Activated CD8-positive, alpha-beta memory T cell treated with anti-CD3 and anti-CD28 coated beads, Interleukin-2, amount 50 U/mL, for 4 hours (primary cell): Measurements from ENCODE around the gene MAP2.

Experiments
- DNase-seq: peaks from one replicate; pipeline ENCODE4 v3.0.0-alpha.2; 2020

MAP2 gene

DNA sequence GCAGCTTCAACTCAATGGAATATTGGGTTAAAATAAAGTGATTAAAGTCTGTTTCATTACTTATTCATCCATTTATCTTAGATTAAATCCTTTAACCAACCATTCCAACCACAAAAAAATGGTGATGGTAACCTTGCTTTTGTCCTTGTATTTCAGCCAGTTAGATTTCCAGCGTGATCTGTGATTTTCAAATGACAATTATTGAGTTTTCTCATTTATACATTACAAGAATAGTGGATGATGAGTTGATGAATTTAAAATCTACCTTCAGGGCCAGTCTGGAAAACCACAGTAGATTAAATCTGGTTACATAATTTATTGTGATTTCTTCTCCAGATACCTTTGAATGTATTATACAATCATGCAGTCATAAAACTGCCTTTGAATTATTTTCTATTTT, 318.1 kb downstream of the MAP2 start:
- DNase-seq: no peak

DNA sequence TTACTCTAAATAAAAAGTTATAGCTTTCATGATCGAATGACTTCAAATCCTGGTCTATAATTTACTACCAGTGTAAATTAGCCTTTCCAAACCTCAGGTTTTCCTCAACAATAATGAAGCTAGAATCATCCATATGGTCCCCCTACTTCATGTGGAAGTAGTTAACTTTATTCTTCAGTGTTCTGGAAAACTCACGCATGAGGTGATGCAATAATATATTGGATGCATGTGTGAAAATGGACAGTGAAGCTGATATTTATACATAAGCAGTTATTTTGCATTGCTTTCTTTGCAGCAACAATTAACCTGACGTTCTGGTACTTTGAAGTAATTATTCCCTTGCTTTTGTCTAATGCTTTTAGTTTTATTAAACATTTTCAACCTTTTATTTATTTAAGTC, 329.2 kb downstream of the MAP2 start:
- no peak for DNase-seq

DNA sequence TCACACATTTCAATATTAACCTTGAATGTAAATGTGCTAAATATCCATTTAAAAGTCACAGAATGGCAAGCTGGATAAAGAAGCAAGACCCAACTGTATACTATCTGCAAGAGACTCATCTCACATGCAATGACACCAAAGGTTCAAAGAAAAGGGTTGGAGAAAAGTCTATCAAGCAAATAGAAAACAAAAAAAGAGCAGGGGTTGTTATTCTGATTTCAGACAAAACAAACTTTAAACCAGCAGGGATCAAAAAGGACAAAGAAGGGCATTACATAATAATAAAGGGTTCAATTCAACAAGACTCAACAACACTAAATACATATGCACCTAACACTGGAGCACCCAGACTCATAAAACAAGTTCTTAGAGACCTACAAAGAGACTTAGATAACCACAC, 333.3 kb downstream of the MAP2 start:
- no peak for DNase-seq

DNA sequence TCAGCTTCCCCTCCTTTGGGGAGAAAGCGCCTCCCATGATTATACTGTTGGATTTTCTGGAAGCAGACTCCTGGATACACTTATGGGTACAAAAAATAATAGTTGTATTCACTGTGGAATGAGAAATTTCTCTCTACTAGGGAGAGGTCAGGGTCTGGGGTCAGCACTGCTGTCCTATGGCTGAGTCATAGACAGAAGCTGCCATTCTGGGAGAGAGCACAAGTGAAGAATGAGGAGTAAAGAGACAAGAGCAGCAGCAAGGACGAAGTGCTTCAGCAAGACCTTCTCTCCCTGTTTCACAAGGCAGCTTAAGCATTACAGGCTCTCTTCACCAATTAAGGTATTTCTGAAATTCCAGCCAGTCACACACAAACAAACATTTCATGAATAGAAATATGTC, 337.7 kb downstream of the MAP2 start:
- no peak for DNase-seq

DNA sequence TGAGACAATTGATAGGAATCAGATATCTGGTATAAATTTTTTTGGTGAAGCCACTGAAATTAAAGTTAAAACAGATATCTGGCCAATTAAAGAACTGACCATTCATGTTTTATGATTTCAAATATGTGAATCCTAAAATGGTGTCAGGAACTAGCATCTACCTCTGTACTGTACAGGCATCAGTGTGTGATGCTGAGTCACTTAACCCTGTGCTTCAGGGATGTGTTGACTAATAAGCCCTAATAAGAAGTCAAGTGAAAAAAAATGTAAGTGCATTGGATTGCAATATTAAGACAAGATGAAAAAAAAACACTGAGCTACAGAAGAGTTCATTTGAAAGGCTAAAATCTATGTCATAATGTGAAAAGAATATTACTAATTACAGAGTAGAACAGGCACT, 338.7 kb downstream of the MAP2 start:
- no peak for DNase-seq

DNA sequence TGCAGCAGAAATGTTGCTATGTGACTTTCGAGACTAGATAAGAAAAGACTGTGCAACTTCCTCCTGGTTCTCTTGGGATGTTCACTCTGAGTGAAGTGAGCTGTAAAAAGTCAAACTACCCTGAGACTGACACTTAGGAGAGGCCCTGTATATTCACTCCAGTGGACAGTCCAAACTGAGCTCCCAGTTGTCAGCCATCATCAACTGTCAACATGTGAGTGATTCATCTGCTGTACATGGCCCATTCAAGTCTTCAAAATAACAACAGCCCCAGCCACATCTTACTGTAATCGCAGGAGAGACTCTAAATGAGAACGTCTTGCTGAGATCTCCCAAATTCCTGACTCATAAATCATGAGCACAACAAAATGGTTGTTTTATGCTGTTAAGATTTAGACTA, 339.3 kb downstream of the MAP2 start:
- no peak for DNase-seq

DNA sequence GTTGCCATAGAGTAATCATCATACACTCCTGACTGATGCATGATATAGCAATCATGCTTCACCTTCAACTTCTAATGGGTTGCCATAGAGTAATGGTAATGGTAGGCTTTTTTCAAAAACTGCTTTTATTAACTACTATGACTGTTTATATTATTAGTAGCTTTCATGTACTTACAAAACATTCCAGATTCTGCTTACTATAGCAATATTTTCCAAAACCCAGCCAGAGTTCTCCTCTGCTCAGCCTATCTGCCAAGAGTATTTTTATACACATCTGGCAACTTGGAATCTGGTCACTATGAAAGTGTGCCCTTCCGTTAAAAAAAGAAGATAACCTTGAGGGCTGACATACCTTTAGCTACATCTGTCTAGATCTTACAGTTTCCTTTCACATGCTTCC, 342.8 kb downstream of the MAP2 start:
- DNase-seq: no peak

DNA sequence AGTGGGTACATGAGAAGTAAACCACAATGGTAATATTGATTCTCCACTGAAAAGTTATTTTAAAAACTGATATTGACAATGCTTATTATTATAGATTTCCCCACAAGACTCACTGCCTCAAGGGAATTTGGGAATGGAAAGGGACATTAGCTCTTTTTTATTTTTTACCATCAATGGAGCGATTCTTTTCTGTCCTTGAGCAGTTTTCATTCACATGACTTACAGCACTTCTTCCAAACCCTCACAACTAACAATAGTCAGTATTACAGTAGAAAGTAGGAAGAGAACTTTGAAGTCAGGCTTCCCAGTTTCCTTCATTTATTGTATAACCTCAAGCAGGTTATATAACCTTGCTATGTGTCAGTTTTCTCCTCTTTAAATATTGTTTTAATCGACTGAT, 343.5 kb downstream of the MAP2 start:
- no peak for DNase-seq

DNA sequence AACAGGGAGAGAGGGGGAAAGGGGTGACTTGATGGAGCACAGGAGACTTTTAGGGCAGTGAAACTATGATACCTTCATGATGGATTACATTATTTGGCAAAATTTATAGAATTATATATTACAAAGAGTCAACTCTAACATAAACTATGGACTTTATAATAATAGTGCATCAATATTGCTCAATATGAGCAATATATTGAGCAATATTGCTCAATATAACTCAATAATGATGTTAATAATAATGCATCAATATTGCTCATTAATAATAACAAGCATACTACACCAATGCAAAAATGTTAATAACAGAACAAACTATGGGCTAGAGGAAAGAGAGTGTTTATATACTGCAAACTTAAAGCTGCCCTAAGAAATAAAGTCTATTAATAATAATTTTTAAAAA, 344.7 kb downstream of the MAP2 start:
- no peak for DNase-seq

DNA sequence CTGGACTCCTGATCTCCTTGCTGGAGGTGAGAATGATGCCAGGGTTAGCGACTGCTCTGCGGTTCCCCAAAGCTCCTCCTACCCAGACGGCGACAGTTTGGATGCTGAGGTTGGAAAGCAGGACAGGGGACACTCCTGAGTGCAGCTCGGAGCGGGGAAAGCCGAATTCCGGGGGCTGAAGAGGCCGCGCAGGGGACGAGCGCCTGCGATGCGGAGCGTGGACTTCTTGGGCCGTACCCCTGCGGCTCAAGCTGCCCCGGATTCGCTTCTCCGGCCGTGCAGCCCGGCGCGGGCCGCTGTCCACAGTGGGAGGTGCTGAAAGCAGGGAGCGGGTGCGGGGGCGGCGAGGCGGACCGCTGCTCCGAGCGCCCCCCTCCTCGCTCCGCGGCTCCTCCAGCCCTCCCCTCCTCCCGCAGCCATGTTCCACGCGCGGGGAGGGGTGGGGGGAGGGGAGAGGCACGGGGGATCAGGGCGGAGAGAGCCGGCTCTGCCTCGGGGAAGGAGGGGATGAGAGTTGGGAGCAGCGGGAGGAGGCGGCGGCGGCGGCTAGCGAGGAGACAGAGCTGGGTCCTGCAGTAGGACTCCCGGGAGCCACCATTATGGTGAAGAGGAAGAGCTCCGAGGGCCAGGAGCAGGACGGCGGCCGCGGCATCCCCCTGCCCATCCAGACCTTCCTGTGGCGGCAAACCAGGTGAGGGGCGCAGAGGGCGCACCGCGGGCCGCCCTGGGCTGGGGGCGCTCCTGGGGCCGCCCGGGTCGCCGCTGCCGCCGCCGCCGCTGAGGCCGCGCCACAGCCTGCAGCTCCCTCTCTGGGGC, 347.8 kb downstream of the MAP2 start, which contains the start of gene UNC80:
Gene UNC80, plus strand, starts transcription at position 359 of the 816 bp plus-strand sequence. Its CDS starts 241 bp downstream, at position 600.
- no peak for DNase-seq

DNA sequence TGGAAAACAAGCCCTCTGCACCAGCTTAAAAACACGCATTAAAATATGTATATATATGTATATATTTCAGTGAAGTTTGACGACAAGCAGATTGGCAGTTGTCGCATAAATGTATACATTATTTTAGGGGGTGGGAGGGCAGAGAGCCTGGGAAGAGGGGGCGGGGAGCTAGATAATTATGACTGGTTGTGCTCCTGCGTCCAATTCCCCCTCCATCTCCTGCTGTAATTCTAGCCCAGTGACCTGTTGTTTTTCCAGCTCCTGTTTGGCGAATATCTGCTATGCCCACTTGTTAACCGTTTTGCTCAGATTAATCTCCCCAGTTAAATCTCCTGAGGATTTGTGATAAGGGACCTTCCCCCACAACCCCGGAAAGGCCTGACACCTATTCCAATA, 348.4 kb downstream of the MAP2 start:
- no peak for DNase-seq

DNA sequence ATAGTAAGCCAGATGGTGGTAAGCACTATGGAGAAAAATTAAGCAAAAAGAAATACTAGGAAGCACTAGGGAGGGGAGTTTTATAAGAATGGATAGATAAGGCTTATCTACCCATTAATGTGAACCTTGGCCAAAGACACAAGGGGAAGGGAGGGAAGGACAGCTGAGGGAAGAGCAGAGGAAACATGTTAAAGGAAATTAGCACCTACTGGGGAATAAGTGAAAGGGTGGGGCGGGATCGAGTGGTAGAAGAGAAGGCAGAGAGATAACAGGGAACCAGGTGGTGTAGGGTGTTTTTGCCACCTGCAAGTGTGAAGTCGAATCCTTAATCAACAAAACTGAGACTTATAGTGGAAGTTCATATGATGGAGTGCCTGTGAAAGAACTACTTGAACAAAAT, 349.5 kb downstream of the MAP2 start:
- no peak for DNase-seq
